Measurements from ENCODE around the gene CDK11B. TPM values are rescaled to one million over a fixed set of nuclear protein-coding genes. Genes with fewer than 3 reads are reported as not detected.
A peak's percentile ranks its signal among the peaks of the same experiment; 100 is the strongest.
"Not testable (repeated sequence)": the region's sequence is repeated elsewhere in the genome, so short reads cannot be mapped to it uniquely, and the experiment has no call there.

CDK11B gene
- total RNA-seq, 4 donors from 2014 or later = 19.4 to 42.3 (median 21.8) TPM

DNA sequence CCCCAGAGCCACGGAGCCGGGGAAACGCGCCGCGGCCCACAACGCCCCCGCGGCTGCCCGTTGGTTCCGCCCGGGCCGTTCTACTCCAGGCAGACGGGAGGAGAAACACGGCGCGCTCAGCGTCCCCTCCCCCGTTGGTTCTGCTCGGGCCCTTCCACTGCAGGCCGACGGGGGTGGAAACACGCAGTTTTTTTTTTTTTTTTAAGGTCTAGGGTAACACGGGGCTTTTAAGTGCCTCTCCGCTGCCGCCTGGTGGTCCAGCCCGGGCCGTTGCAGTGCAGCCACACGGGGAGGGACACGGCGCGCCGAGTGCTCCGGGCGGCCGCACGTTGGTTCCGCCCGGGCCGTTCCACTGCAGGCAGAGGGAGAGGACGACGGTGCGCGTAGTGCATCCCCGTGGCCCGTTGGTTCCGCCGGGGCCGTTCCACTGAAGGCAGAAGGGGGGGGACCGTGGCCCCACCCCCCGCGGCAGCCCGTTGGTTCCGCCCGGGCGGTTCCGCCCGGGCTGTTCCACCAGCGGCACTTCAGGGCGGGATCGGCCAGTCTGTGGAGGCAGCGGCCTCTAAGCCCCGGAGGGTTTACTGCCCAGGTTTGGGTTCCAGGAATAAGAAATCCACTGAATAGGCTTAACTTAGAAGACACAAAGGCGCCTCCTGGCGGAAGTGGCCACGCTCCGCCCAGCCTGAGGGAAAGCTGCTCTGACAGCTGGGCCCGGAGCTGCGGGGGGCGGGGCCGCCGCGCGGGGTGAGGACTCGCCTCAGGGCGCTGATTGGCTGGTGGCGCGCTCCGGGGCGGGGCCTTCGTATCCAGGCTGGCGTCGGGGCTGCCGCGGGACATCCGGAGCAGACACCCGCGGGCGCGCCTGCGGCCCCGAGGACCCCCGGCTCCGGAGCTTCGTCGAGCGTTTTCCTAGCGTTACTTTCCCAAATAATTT, 34.2 kb upstream of the CDK11B start, which contains the start of gene SLC35E2B:
TSS of gene SLC35E2B (minus strand) at position 82 of the 934 bp plus-strand sequence. CDS start 16,096 bp downstream, outside the sequence.
- peak; percentile 91 to 97 for DNase-seq (ENCODE audit: low spot score in 2 of 2)
- no CpG with 5 or more reads among the region's 98 CpGs for WGBS, 2 donors
- intact Hi-C loops (cut with DNase I; ENCODE audit: low total_unique reads) = not testable (repeated sequence)
- peak within 1 kb of the TSS; percentile 63 for H3K4me3 ChIP-seq (ENCODE audit: low read depth, poor library complexity, severe bottlenecking)

GRCh38 chr1:1692324-1692713, 33.5 kb upstream of the CDK11B start:
- peak in 1 of 2 donors; percentile 63 for DNase-seq (ENCODE audit: low spot score in 2 of 2)
- H3K4me3 ChIP-seq (ENCODE audit: low read depth, poor library complexity, severe bottlenecking) = peak overlapping the region; percentile 63
- intact Hi-C loops (cut with DNase I; ENCODE audit: low total_unique reads) = not testable (repeated sequence)
- WGBS, 2 donors = 1% methylated on average over 16 to 18 of the region's 45 CpGs

DNA sequence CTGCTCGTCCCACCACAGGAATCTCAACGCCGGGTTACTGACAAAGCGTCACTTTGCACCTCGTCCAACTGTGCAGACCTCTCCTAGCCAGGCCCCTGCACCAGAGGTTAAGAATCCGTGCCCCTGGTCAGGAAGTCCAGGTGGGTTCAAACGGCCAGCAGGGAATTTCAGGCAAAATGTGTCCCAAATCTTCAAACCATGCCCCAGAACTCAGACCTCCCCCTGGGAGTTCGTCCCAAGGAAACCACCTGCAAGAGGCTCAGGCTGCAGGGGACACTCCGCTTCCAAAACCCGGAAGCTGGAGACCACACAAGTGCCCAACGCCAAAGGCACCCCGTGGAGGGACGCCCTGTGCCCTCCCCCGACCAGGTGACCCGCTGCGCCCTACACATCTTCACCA, 32.6 kb upstream of the CDK11B start:
- intact Hi-C loops (cut with DNase I; ENCODE audit: low total_unique reads); H3K4me3 ChIP-seq (ENCODE audit: low read depth, poor library complexity, severe bottlenecking); DNase-seq (ENCODE audit: low spot score in 2 of 2): not testable (repeated sequence)
- no CpG with 5 or more reads among the region's 16 CpGs for WGBS, 2 donors

- intact Hi-C loops (cut with DNase I; ENCODE audit: low total_unique reads); H3K4me3 ChIP-seq (ENCODE audit: low read depth, poor library complexity, severe bottlenecking); DNase-seq (ENCODE audit: low spot score in 2 of 2): not testable (repeated sequence)
- WGBS, 2 donors = 91% methylated on average over 7 of the region's 7 CpGs
Observed at GRCh38 chr1:1689526-1689925, 30.7 kb upstream of the CDK11B start.

DNA sequence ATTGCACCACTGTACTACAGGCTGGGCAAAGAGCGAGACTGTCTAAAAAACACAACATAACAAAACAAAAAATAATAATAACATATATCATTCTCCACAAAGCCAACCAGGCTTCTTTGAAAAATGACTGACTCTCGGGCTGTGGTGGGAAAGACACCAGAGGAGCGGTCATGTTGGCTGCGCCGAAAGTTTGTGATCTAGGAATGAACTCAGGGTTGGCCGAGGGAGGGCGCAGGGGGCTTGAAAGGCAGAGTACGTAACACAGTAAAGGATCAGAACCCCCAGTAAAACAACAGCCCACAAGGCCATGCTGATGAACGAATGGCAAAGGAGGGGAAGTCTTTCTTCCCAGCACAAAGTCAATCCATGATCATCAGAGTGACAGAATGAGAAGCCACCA, 29.0 kb upstream of the CDK11B start:
- H3K4me3 ChIP-seq (ENCODE audit: low read depth, poor library complexity, severe bottlenecking) = no peak overlapping the region
- no peak for TF ChIP-seq POLR2A (IDR thresholded peaks at IDR 0.05)
- TF ChIP-seq CTCF (IDR thresholded peaks at IDR 0.05) = no peak
- 90 to 93% methylated on average over 9 of the region's 9 CpGs for WGBS, 2 donors
- intact Hi-C loops (cut with DNase I; ENCODE audit: low total_unique reads) = no loop called here
- DNase-seq (ENCODE audit: low spot score in 2 of 2) = no peak

GRCh38 chr1:1684031-1684681, 25.4 kb upstream of the CDK11B start:
- TF ChIP-seq POLR2A (IDR thresholded peaks at IDR 0.05) = no peak
- TF ChIP-seq CTCF (IDR thresholded peaks at IDR 0.05) = no peak
- no peak overlapping the region for H3K4me3 ChIP-seq (ENCODE audit: low read depth, poor library complexity, severe bottlenecking)
- no peak for DNase-seq (ENCODE audit: low spot score in 2 of 2)
- WGBS, 2 donors = 88% methylated on average over 27 to 28 of the region's 28 CpGs
- intact Hi-C loops (cut with DNase I; ENCODE audit: low total_unique reads) = no loop called here

DNA sequence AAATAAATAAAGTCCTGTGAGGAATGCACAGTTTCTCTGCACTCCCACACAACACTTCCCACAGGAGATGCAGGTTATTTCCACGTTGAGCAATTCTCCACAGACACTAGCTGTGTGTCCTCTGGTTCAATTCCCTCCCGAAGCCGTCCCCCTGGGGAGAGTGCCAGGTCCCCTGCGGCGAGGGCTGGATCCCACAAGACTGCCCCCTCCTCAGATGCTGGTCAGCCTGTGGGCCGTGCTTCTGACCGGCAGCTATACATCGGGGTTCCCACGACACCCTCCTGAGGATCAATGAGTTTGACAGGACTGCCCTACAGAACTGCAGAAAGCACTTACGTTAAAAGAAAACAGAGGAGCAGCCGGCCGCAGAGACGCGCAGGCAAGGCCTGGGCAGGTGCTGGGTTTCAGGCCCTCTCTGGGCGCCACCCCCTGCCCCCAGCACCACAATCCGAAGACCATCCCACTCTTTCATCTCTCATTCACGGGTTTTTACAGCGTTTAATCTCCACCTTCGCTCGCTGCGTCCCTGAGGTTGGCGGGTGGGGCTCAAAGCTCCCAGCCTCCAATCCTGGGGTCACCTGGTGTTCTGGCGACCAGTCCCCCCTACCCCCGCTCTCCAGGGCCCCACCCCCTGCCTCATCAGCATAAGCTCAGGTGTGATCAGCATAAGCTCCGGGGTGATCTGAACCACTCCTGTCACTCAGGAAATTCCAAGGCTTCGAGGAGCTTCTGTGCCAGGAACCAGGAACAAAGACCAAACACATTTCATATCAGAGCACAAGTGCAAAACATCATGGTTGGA, 24.5 kb upstream of the CDK11B start:
- TF ChIP-seq POLR2A (IDR thresholded peaks at IDR 0.05) (no peak), CTCF (IDR thresholded peaks at IDR 0.05) (no peak)
- intact Hi-C loops (cut with DNase I; ENCODE audit: low total_unique reads) = no loop called here
- 62 to 64% methylated on average over 26 of the region's 26 CpGs for WGBS, 2 donors
- H3K4me3 ChIP-seq (ENCODE audit: low read depth, poor library complexity, severe bottlenecking) = no peak overlapping the region
- no peak for DNase-seq (ENCODE audit: low spot score in 2 of 2)

All from lower leg skin (tissue), 4 donors.